GM12878 (cell line): ENCODE measurements around the gene MARVELD2. TPM values are rescaled to one million over a fixed set of nuclear protein-coding genes. Genes with fewer than 3 reads are reported as not detected.

Source experiments
- ASH2L ChIP-seq: fragments of 300-600, 200-600 bp; sonication (generic); IDR thresholded peaks from 2 replicates; pipeline ENCODE4 v1.6.1; 2017; ENCODE audit warnings: low read depth, mild to moderate bottlenecking, borderline replicate concordance
- ESRRA ChIP-seq: IDR thresholded peaks from 2 replicates; pipeline ENCODE4 v1.6.1; 2012; ENCODE audit warnings: mild to moderate bottlenecking, low read length, improper control_type of control experiment
- GATAD2B ChIP-seq: fragments of 450-650 bp; conservative IDR thresholded peaks from 2 replicates; pipeline ENCODE4 v1.6.1; 2017; ENCODE audit warnings: low read depth, mild to moderate bottlenecking, moderate library complexity
- HCFC1 ChIP-seq: fragments of 150-350 bp; IDR thresholded peaks from 2 replicates; pipeline ENCODE4 v1.6.1; 2014; ENCODE audit warnings: low read length
- HDGF ChIP-seq: fragments of 450-650 bp; IDR thresholded peaks from 2 replicates; pipeline ENCODE4 v1.6.1; 2016; ENCODE audit warnings: antibody characterized with exemption
- KDM1A ChIP-seq: fragments of 200-600 bp; sonication (generic); IDR thresholded peaks from 2 replicates; pipeline ENCODE4 v1.6.1; 2016; ENCODE audit warnings: borderline replicate concordance
- MXI1 ChIP-seq: fragments of 150-350 bp; IDR thresholded peaks from 2 replicates; pipeline ENCODE4 v1.6.1; 2011; ENCODE audit warnings: low read depth, mild to moderate bottlenecking, inconsistent platforms, low read length, improper control_type of control experiment
- MYB ChIP-seq: fragments of 150-350 bp; IDR thresholded peaks from 2 replicates; pipeline ENCODE4 v1.6.1; 2014; ENCODE audit warnings: mild to moderate bottlenecking, low read depth, low read length, borderline replicate concordance
- NKRF ChIP-seq: fragments of 450-650 bp; conservative IDR thresholded peaks from 2 replicates; pipeline ENCODE4 v1.6.1; 2017; ENCODE audit warnings: mild to moderate bottlenecking, moderate library complexity
- NR2C2 ChIP-seq: IDR thresholded peaks from 2 replicates; pipeline ENCODE4 v1.6.1; 2011; ENCODE audit warnings: borderline replicate concordance, low read depth; ENCODE audit not compliant: control insufficient read depth, insufficient read length
- POU2F2 ChIP-seq: IDR thresholded peaks from 3 replicates; pipeline ENCODE4 v1.6.1; 2011; ENCODE audit warnings: low read depth, mild to moderate bottlenecking, low read length, borderline replicate concordance
- RAD21 ChIP-seq: IDR thresholded peaks from 2 replicates; pipeline ENCODE4 v1.6.1; 2011; ENCODE audit warnings: mild to moderate bottlenecking, low read depth, low read length, moderate library complexity; ENCODE audit not compliant: insufficient read depth
- RCOR1 ChIP-seq: conservative IDR thresholded peaks from 2 replicates; pipeline ENCODE4 v1.6.1; 2012; ENCODE audit warnings: low read depth, low read length, improper control_type of control experiment
- SREBF2 ChIP-seq: IDR thresholded peaks from 2 replicates; pipeline ENCODE4 v1.6.1; 2012; ENCODE audit warnings: mild to moderate bottlenecking, low read length
- SRF ChIP-seq, 2 experiments: IDR thresholded peaks; 2 replicates each; pipeline ENCODE4 v1.6.1; 2011; ENCODE audit warnings: low read depth in 2 of 2, low read length in 2 of 2, mild to moderate bottlenecking in 1 of 2, moderate library complexity in 1 of 2
- USF2 ChIP-seq: IDR thresholded peaks from 2 replicates; pipeline ENCODE4 v1.6.1; 2011; ENCODE audit warnings: low read depth, low read length, improper control_type of control experiment, borderline replicate concordance
- YBX1 ChIP-seq: fragments of 450-650 bp; IDR thresholded peaks from 2 replicates; pipeline ENCODE4 v1.6.1; 2016; ENCODE audit warnings: antibody characterized with exemption
- ZNF622 ChIP-seq: fragments of 450-650 bp; IDR thresholded peaks from 2 replicates; pipeline ENCODE4 v1.6.1; 2017; ENCODE audit warnings: mild to moderate bottlenecking, inconsistent platforms
- polyA plus RNA-seq, 11 experiments: library from polyadenylated mRNA; depleted of rRNA in 4 of 11; unstranded in 6 of 11; stranded (reverse) in 5 of 11; fragments of >200 nt; fragmentation: Nextera tagmentation in 4 of 11; fragmentation: Illumina TruSeq in 1 of 11; extraction: Ambion mirVana in 4 of 11; extraction: Trizol in 1 of 11; gene quantifications; 1 replicate in 1 of 11; 2 replicates in 10 of 11; pipeline versions ENCODE4 v1.2.1 to v1.2.3, GENCODE V29; 2011 to 2016; ENCODE audit warnings: inconsistent platforms in 2 of 11, missing spikeins in 2 of 11, low read depth in 1 of 11
- total RNA-seq, 4 experiments: library from RNA; depleted of rRNA in 3 of 4; stranded (reverse); fragments of >200 nt in 3 of 4; fragmentation: Illumina TruSeq in 1 of 4; extraction: Trizol in 1 of 4; gene quantifications; 2 replicates each; pipeline versions ENCODE4 v1.2.1 to v1.2.3, GENCODE V29; 2013 to 2021
- TF ChIP-seq, protein P1 (sequence below): fragments of 450-650 bp; IDR thresholded peaks from 2 replicates; pipeline ENCODE4 v1.6.1; 2017; ENCODE audit warnings: mild to moderate bottlenecking, moderate library complexity
- TF ChIP-seq, protein P2 (sequence below): fragments of 450-650 bp; formaldehyde crosslinking; IDR thresholded peaks from 2 replicates; pipeline ENCODE4 v1.4.0; 2020; ENCODE audit warnings: mild to moderate bottlenecking, moderate library complexity

MARVELD2 gene
- total and polyA plus RNA-seq, 10 of the 15 experiments (the other 5 are each of a cell fraction or from before 2014, with no cell fraction given), result 0.37 to 6.2 (median 3.8) TPM

- TF ChIP-seq POU2F2 (no peak), RAD21 (peak; percentile 30; the same call in 1 of the 2 replicates), RCOR1 (no peak), SREBF2 (no peak), NKRF (no peak), USF2 (no peak), ZNF622 (no peak), ESRRA (no peak), GATAD2B (no peak; the same call in 1 of the 2 replicates), KDM1A (no peak), ASH2L (peak; percentile 65; the same call in 1 of the 2 replicates), HCFC1 (no peak), YBX1 (no peak), SRF (IDR thresholded peaks at IDR 0.05; ENCODE audit: low read depth in 2 of 2, low read length in 2 of 2) (no peak), MXI1 (no peak), HDGF (no peak), MYB (no peak), NR2C2 (no peak)
- TF ChIP-seq, protein P1, sequence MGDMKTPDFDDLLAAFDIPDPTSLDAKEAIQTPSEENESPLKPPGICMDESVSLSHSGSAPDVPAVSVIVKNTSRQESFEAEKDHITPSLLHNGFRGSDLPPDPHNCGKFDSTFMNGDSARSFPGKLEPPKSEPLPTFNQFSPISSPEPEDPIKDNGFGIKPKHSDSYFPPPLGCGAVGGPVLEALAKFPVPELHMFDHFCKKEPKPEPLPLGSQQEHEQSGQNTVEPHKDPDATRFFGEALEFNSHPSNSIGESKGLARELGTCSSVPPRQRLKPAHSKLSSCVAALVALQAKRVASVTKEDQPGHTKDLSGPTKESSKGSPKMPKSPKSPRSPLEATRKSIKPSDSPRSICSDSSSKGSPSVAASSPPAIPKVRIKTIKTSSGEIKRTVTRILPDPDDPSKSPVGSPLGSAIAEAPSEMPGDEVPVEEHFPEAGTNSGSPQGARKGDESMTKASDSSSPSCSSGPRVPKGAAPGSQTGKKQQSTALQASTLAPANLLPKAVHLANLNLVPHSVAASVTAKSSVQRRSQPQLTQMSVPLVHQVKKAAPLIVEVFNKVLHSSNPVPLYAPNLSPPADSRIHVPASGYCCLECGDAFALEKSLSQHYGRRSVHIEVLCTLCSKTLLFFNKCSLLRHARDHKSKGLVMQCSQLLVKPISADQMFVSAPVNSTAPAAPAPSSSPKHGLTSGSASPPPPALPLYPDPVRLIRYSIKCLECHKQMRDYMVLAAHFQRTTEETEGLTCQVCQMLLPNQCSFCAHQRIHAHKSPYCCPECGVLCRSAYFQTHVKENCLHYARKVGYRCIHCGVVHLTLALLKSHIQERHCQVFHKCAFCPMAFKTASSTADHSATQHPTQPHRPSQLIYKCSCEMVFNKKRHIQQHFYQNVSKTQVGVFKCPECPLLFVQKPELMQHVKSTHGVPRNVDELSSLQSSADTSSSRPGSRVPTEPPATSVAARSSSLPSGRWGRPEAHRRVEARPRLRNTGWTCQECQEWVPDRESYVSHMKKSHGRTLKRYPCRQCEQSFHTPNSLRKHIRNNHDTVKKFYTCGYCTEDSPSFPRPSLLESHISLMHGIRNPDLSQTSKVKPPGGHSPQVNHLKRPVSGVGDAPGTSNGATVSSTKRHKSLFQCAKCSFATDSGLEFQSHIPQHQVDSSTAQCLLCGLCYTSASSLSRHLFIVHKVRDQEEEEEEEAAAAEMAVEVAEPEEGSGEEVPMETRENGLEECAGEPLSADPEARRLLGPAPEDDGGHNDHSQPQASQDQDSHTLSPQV, result no peak
- TF ChIP-seq, protein P2, sequence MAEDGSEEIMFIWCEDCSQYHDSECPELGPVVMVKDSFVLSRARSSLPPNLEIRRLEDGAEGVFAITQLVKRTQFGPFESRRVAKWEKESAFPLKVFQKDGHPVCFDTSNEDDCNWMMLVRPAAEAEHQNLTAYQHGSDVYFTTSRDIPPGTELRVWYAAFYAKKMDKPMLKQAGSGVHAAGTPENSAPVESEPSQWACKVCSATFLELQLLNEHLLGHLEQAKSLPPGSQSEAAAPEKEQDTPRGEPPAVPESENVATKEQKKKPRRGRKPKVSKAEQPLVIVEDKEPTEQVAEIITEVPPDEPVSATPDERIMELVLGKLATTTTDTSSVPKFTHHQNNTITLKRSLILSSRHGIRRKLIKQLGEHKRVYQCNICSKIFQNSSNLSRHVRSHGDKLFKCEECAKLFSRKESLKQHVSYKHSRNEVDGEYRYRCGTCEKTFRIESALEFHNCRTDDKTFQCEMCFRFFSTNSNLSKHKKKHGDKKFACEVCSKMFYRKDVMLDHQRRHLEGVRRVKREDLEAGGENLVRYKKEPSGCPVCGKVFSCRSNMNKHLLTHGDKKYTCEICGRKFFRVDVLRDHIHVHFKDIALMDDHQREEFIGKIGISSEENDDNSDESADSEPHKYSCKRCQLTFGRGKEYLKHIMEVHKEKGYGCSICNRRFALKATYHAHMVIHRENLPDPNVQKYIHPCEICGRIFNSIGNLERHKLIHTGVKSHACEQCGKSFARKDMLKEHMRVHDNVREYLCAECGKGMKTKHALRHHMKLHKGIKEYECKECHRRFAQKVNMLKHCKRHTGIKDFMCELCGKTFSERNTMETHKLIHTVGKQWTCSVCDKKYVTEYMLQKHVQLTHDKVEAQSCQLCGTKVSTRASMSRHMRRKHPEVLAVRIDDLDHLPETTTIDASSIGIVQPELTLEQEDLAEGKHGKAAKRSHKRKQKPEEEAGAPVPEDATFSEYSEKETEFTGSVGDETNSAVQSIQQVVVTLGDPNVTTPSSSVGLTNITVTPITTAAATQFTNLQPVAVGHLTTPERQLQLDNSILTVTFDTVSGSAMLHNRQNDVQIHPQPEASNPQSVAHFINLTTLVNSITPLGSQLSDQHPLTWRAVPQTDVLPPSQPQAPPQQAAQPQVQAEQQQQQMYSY (CRISPR knock-in tag), result no peak
Measured at GRCh38 chr5:69432412-69433206, 17.7 kb downstream of the MARVELD2 start (continued).
